Panc1 (cell line): ENCODE results near the gene ALG14. TPM values are rescaled to one million over a fixed set of nuclear protein-coding genes. Genes with fewer than 3 reads are reported as not detected.

ENCODE experiments used
- ATAC-seq: fragments of 200-7000 bp; cut with Tn5 transposase; 2 replicates; pipeline ENCODE4 v1.9.1; 2020; ENCODE audit warnings: mild to moderate bottlenecking, moderate library complexity
- Bru-seq: library from RNA; stranded (reverse); fragments of 400-500 nt; gene quantifications from one replicate; lab custom pipeline; 2021; lab: Mats Ljungman, UMichigan
- BruChase-seq, 2 experiments: library from RNA; stranded (reverse); fragments of 400-500 nt; gene quantifications; one replicate each; lab custom pipeline; 2021; lab: Mats Ljungman, UMichigan
- BruUV-seq: library from RNA; stranded (reverse); fragments of 400-500 nt; replicated peaks from 2 replicates; lab custom pipeline; 2021; lab: Mats Ljungman, UMichigan
- CTCF ChIA-PET: fragments of 300-600 bp; sonication (Branson Sonifier 250); formaldehyde crosslinking; loops from one replicate; lab custom pipeline; 2022; ENCODE audit warnings: antibody characterized with exemption; lab: Charles Lee
- POLR2A ChIA-PET: fragments of 300-600 bp; sonication (Branson Sonifier 250); formaldehyde crosslinking; loops from one replicate; lab custom pipeline; 2022; ENCODE audit warnings: antibody characterized with exemption; lab: Charles Lee
- DNase-seq: peaks from one replicate; pipeline ENCODE4 v3.0.0-alpha.2; 2010; ENCODE audit warnings: low read depth, low spot score
- H3K27ac ChIP-seq: 2 replicates; pipeline ENCODE4 v1.5.1; 2011; ENCODE audit warnings: mild to moderate bottlenecking, low read length, inconsistent platforms
- H3K27me3 ChIP-seq: fragments of 200-500 bp; sonication (Bioruptor generic); 2 replicates; pipeline ENCODE4 v1.6.0; 2014; ENCODE audit warnings: low read length, inconsistent platforms; ENCODE audit not compliant: control insufficient read depth, insufficient read depth
- H3K36me3 ChIP-seq: fragments of 200-500 bp; sonication (Bioruptor generic); 2 replicates; pipeline ENCODE4 v1.5.1; 2014; ENCODE audit warnings: inconsistent platforms, mild to moderate bottlenecking, low read length, moderate library complexity; ENCODE audit not compliant: control insufficient read depth, insufficient read depth
- H3K4me1 ChIP-seq: 2 replicates; pipeline ENCODE4 v1.5.1; 2011; ENCODE audit warnings: inconsistent platforms, mild to moderate bottlenecking, low read length, moderate library complexity; ENCODE audit not compliant: control insufficient read depth, insufficient read depth
- H3K4me3 ChIP-seq, 2 experiments: 2 replicates each; pipeline ENCODE4 v1.5.1; 2011 to 2012; ENCODE audit warnings: low read depth in 2 of 2, low read length in 2 of 2, mild to moderate bottlenecking in 2 of 2, inconsistent platforms in 1 of 2, moderate library complexity in 1 of 2
- H3K9me3 ChIP-seq: fragments of 200-500 bp; sonication (Bioruptor generic); 2 replicates; pipeline ENCODE4 v1.5.1; 2014; ENCODE audit warnings: low read depth, mild to moderate bottlenecking, inconsistent platforms, low read length, moderate library complexity; ENCODE audit not compliant: control insufficient read depth, insufficient read depth
- CTCF ChIP-seq: fragments of 450-650 bp; IDR thresholded peaks from 2 replicates; pipeline ENCODE4 v1.5.1; 2017; ENCODE audit warnings: mild to moderate bottlenecking
- POLR2AphosphoS5 ChIP-seq: IDR thresholded peaks from 2 replicates; pipeline ENCODE4 v1.6.1; 2012; ENCODE audit warnings: mild to moderate bottlenecking, low read depth, low read length, moderate library complexity
- REST ChIP-seq, 2 experiments: IDR thresholded peaks; 2 replicates each; pipeline ENCODE4 v1.6.1; 2011 to 2012; ENCODE audit warnings: low read depth in 2 of 2, control low read depth in 1 of 2, low read length in 1 of 2, mild to moderate bottlenecking in 1 of 2, moderate library complexity in 1 of 2; ENCODE audit not compliant: insufficient read depth in 1 of 2
- SIN3A ChIP-seq: IDR thresholded peaks from 2 replicates; pipeline ENCODE4 v1.6.1; 2012; ENCODE audit warnings: low read depth, mild to moderate bottlenecking, low read length, moderate library complexity, borderline replicate concordance; ENCODE audit not compliant: insufficient read depth
- TCF7L2 ChIP-seq: IDR thresholded peaks from 2 replicates; pipeline ENCODE4 v1.6.1; 2011; ENCODE audit warnings: mild to moderate bottlenecking, low read depth, low read length, inconsistent platforms
- in situ Hi-C: cut with HindIII; loops from 2 replicates; pipeline ENCODE4 v1.10.0; 2016; ENCODE audit warnings: low sequenced_read_pairs, low pct_unique_long_range_greater_than_20kb
- intact Hi-C: fragments of 100-400 bp; cut with micrococcal nuclease; formaldehyde crosslinking; loops from one replicate; pipeline ENCODE4 v1.10.0; 2022; ENCODE audit not compliant: unreplicated experiment
- long read RNA-seq: library from polyadenylated mRNA; unstranded; transcript quantifications from one replicate; pipeline ENCODE4 v2.0.0, GENCODE V29; 2021; ENCODE audit not compliant: unreplicated experiment
- polyA plus RNA-seq: library from polyadenylated mRNA; unstranded; fragments of >200 nt; gene quantifications from one replicate; pipeline ENCODE4 v1.2.1, GENCODE V29; 2012; ENCODE audit warnings: missing spikeins; ENCODE audit not compliant: insufficient read length
- total RNA-seq: library from RNA; stranded (reverse); gene quantifications from one replicate; pipeline ENCODE4 v1.2.1, GENCODE V29; 2021; ENCODE audit not compliant: unreplicated experiment

The ALG14 gene
- 4.1 TPM for total RNA-seq
- 3.8 TPM for polyA plus RNA-seq
- Bru-seq, nascent RNA = percentile 48 among the genes with signal in this experiment
- BruChase-seq, experiment 1, labeled RNA remaining after a 2-hour chase = percentile 40 among the genes with signal in this experiment
- percentile 45 among the genes with signal in this experiment for BruChase-seq, experiment 2, labeled RNA remaining after a 6-hour chase
- long read RNA-seq, full-length matches to known transcripts = 8 of 11 reads
- long read RNA-seq, partial matches to known transcripts = 0 of 11 reads
- long read RNA-seq, other reads (novel, unspliced or antisense) = 3 of 11 reads

GRCh38 chr1:95072532-95073419 lies at the start of gene ALG14:
Gene ALG14 (minus strand): TSS chr1:95072951. CDS start chr1:95072898, 53 bp downstream.
- in situ Hi-C loops = no loop called here
- no peaks in the 10 kb centered on the region for H3K27me3 ChIP-seq
- no peaks in the 10 kb centered on the region for H3K4me1 ChIP-seq
- H3K27ac ChIP-seq = peak within 1 kb of the TSS; percentile 90
- BruUV-seq = no TSS peak
- no peaks in the 10 kb centered on the region for H3K9me3 ChIP-seq
- intact Hi-C loops = no loop called here
- ATAC-seq = peak; percentile 100
- ChIA-PET CTCF (interaction anchor here (0.5 to 1.4 kb wide), 5 partner anchors 12 to 436 kb away, joined by 3 to 4 read pairs (median 3); partner anchors contain the start of genes RWDD3 and TLCD4), POLR2A (interaction anchor here (0.6 to 0.7 kb wide), 2 partner anchors 13 to 166 kb away, joined by 3 to 4 read pairs; no protein-coding TSS in a partner anchor)
- H3K4me3 ChIP-seq = peak within 1 kb of the TSS; percentile 65 to 69
- TF ChIP-seq SIN3A (no peak), TCF7L2 (no peak), CTCF (no peak), POLR2AphosphoS5 (peak; percentile 60; the same call in 1 of the 2 replicates), REST (IDR thresholded peaks at IDR 0.05; ENCODE audit: insufficient read depth in 1 of 2, low read depth in 2 of 2, low read length in 1 of 2) (no peak)
- DNase-seq = peak; percentile 87
- H3K36me3 ChIP-seq = no peaks in the 10 kb centered on the region

- CTCF ChIA-PET = no interaction called here
- TF ChIP-seq CTCF (no peak), SIN3A (no peak), POLR2AphosphoS5 (no peak), TCF7L2 (no peak), REST (IDR thresholded peaks at IDR 0.05; ENCODE audit: insufficient read depth in 1 of 2, low read depth in 2 of 2, low read length in 1 of 2) (no peak)
- BruUV-seq = no TSS peak
- POLR2A ChIA-PET = no interaction called here
- Histone ChIP-seq H3K36me3 (no peaks in the 10 kb centered on the region), H3K4me3 (no peak overlapping the region), H3K4me1 (no peaks in the 10 kb centered on the region), H3K27ac (no peak overlapping the region), H3K9me3 (no peaks in the 10 kb centered on the region), H3K27me3 (peaks cover 10% of the 10 kb centered on the region; the same call in 1 of the 2 replicates)
- in situ Hi-C loops (no loop called here), intact Hi-C loops (no loop called here)
- ATAC-seq (no peak), DNase-seq (no peak)
These were observed 49.5 kb upstream of the ALG14 start for GRCh38 chr1:95122151-95122697.
